Urinary bladder (tissue), 4 donors: Measurements from ENCODE around the gene IGLL1. TPM values are rescaled to one million over a fixed set of nuclear protein-coding genes. Genes with fewer than 3 reads are reported as not detected.
"Not testable (repeated sequence)": the region's sequence is repeated elsewhere in the genome, so short reads cannot be mapped to it uniquely, and the experiment has no call there.

ENCODE experiments used
- DNase-seq: peaks from one replicate; pipeline ENCODE4 v3.0.0-alpha.2; 2015; ENCODE audit errors: extremely low spot score
- H3K27ac ChIP-seq: one replicate; pipeline ENCODE4 v1.5.1; 2013; ENCODE audit warnings: low read depth, mild to moderate bottlenecking, moderate library complexity
- H3K36me3 ChIP-seq: one replicate; pipeline ENCODE4 v1.6.1; 2013; ENCODE audit warnings: mild to moderate bottlenecking, moderate library complexity; ENCODE audit not compliant: insufficient read depth
- H3K4me1 ChIP-seq: one replicate; pipeline ENCODE4 v1.6.1; 2013; ENCODE audit warnings: mild to moderate bottlenecking, moderate library complexity; ENCODE audit not compliant: insufficient read depth
- H3K4me3 ChIP-seq: one replicate; pipeline ENCODE4 v1.5.1; 2013; ENCODE audit warnings: low read depth, low read length
- WGBS: extraction: QIAGEN DNeasy Blood & Tissue Kit; methylation state at CpG from one replicate; pipeline ENCODE4 v1.1.7; 2013; 5-methylcytosine and 5-hydroxymethylcytosine counted together
- polyA plus RNA-seq: library from polyadenylated mRNA; stranded (reverse); fragments of 200-250 nt; gene quantifications from one replicate; pipeline ENCODE4 v1.2.3, GENCODE V29; 2013
- total RNA-seq: library from RNA; depleted of rRNA; stranded (reverse); fragments of >200 nt; gene quantifications from one replicate; pipeline ENCODE4 v1.2.3, GENCODE V29; 2014
- donor health status: healthy with polysubstance abuse.
- donor health status: healthy.

IGLL1 gene
- total and polyA plus RNA-seq, 2 donors = not detected

- 93% methylated on average over 9 of the region's 9 CpGs for WGBS
- Histone ChIP-seq H3K4me1 (no peaks in the 10 kb centered on the region), H3K4me3 (no peak overlapping the region), H3K36me3 (no peaks in the 10 kb centered on the region), H3K27ac (no peak overlapping the region)
- DNase-seq = no peak
Observed at GRCh38 chr22:23563111-23563510, 17.0 kb downstream of the IGLL1 start.

GRCh38 chr22:23562186-23562585 is 17.9 kb downstream of the IGLL1 start:
- no peaks in the 10 kb centered on the region for H3K4me1 ChIP-seq
- H3K4me3 ChIP-seq = no peak overlapping the region
- H3K27ac ChIP-seq = no peak overlapping the region
- no peaks in the 10 kb centered on the region for H3K36me3 ChIP-seq
- no peak for DNase-seq
- 88% methylated on average over 4 of the region's 4 CpGs for WGBS

DNA sequence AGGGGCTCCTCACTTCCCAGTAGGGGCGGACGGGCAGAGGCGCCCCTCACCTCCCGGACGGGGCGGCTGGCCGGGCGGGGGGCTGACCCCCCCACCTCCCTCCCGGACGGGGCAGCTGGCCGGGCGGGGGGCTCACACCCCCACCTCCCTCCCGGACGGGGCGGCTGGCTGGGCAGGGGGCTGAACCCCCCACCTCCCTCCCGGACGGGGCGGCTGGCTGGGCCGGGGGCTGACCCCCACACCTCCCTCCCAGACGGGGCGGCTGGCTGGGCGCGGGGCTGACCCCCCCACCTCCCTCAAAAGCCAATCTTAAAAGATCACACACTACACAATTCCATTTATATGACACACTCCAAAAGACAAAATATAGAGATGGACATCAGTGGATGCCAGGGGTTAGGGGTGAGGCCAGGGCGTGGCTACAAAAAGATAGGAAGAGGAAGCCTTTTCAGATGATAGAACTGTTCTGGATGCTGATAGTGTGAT is 19.0 kb downstream of the IGLL1 start:
- 77% methylated on average over 24 of the region's 24 CpGs for WGBS
- H3K27ac ChIP-seq = not testable (repeated sequence)

GRCh38 chr22:23560215-23560614 is 19.9 kb downstream of the IGLL1 start:
- H3K27ac ChIP-seq, H3K36me3 ChIP-seq, H3K4me3 ChIP-seq, H3K4me1 ChIP-seq, DNase-seq: not testable (repeated sequence)
- 22% methylated on average over 1 of the region's 1 CpG for WGBS

More for the DNA sequence above, 19.0 kb downstream of the IGLL1 start:
- H3K36me3 ChIP-seq, H3K4me3 ChIP-seq, H3K4me1 ChIP-seq, DNase-seq: not testable (repeated sequence)

GRCh38 chr22:23557467-23557866 is 22.6 kb downstream of the IGLL1 start:
- H3K4me3 ChIP-seq = no peak overlapping the region
- no peaks in the 10 kb centered on the region for H3K4me1 ChIP-seq
- H3K36me3 ChIP-seq = no peaks in the 10 kb centered on the region
- H3K27ac ChIP-seq = no peak overlapping the region
- DNase-seq = no peak
- 79% methylated on average over 4 of the region's 4 CpGs for WGBS

- Histone ChIP-seq H3K4me3 (no peak overlapping the region), H3K27ac (no peak overlapping the region), H3K4me1 (no peaks in the 10 kb centered on the region), H3K36me3 (no peaks in the 10 kb centered on the region)
- no peak for DNase-seq
- WGBS = 84% methylated on average over 7 of the region's 7 CpGs
Observed at GRCh38 chr22:23557036-23557435, 23.1 kb downstream of the IGLL1 start.

- H3K4me3 ChIP-seq = no peak overlapping the region
- H3K36me3 ChIP-seq = no peaks in the 10 kb centered on the region
- DNase-seq = no peak
- H3K27ac ChIP-seq = no peak overlapping the region
- 59% methylated on average over 7 of the region's 7 CpGs for WGBS
- H3K4me1 ChIP-seq = no peaks in the 10 kb centered on the region
Observed at GRCh38 chr22:23556026-23556620, 24.0 kb downstream of the IGLL1 start.

DNA sequence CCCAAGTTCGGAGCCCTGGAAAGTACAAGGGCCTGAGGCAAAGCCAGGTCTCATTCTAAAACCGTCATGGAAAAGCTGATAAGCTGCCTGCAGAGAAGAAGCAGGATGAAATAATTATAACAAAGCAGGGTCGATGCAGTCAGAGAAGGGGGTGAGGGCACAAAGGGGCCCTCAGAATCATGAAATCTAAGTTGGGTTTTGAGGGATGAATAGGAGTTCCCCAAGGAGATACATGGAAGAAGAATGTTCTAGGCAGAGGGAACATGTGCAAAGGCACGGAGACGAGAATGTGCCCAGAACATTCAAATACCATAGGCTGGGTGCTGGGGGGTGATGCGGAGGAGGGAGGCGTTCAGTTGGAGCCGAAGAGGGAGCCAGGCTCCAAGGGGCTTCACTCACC is 25.0 kb downstream of the IGLL1 start:
- no peaks in the 10 kb centered on the region for H3K4me1 ChIP-seq

DNA sequence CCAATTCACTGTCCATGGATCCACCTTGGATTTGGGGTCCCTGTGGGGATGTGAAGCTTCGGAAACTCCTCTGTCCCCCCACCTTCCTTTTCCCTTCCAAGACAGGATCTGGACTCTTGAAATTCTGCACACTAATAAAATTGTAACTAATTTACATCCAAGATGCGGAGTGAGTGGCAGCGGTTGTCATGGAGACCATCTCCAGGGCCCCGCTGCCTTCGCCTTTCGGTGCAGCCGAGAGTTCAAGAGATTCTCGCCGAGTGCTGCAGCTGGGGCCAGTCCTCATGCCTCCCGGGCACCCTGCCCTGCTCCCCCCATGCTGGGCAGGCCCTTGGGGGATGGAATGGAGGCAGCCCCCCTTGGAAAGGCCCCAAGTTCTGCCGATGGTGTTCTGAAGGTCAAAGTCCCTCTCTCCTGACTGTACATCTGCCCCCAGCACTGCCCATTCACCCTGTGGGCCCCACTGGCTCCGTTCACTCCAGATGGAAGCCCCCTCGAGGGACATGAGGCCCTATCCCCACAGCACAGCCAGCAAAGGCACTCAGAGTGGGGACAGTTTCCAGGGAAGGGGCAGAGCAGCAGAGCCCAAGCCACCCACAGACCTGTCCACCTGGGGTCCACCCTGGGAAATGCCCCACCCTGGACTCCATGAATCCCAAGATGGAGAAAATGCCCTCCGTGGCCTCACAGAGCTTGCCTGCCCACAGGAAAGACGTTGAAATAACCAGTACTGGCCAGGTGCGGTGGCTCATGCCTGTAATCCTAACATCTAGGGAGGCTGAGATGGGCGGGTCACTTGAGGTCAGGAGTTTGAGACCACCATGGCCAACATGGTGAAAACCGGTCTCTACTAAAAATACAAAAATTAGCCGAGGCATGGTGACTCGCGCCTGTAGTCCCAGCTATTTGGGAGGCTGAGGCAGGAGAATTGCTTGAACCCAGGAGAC is 25.9 kb downstream of the IGLL1 start:
- Histone ChIP-seq H3K4me1 (no peaks in the 10 kb centered on the region), H3K36me3 (no peaks in the 10 kb centered on the region), H3K4me3 (no peak overlapping the region), H3K27ac (no peak overlapping the region)
- 80% methylated on average over 21 of the region's 21 CpGs for WGBS
- no peak for DNase-seq

More for the DNA sequence above, 25.0 kb downstream of the IGLL1 start:
- DNase-seq = no peak
- WGBS = 78% methylated on average over 8 of the region's 8 CpGs
- Histone ChIP-seq H3K27ac (no peak overlapping the region), H3K36me3 (no peaks in the 10 kb centered on the region), H3K4me3 (no peak overlapping the region)

GRCh38 chr22:23553438-23553837 is 26.7 kb downstream of the IGLL1 start:
- no peak overlapping the region for H3K27ac ChIP-seq
- no peak for DNase-seq
- no peaks in the 10 kb centered on the region for H3K4me1 ChIP-seq
- 72% methylated on average over 5 of the region's 5 CpGs for WGBS
- H3K36me3 ChIP-seq = no peaks in the 10 kb centered on the region
- H3K4me3 ChIP-seq = no peak overlapping the region

- Histone ChIP-seq H3K4me1 (no peaks in the 10 kb centered on the region), H3K4me3 (no peak overlapping the region)
- DNase-seq = no peak
Observed at GRCh38 chr22:23552573-23552972, 27.5 kb downstream of the IGLL1 start.

DNA sequence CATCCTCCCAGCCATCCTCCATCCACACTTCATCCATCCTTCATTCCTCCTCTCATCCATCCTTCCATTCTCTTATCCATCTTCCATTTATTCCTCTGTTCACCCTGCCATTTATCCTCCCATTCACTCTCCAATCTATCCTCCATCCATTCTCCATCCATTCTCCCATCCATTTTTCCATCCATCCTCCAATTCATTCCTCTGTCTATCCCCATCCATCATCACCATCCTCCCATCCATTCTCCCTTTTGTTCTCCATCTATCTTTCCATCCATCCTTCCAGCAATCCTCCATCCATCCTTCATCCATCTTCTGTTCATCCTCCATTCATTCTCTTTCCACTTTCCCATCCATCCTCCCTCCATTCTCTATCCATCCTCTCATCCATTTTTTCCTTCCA is 28.7 kb downstream of the IGLL1 start:
- Histone ChIP-seq H3K36me3 (no peaks in the 10 kb centered on the region), H3K4me3 (no peak overlapping the region), H3K27ac (no peak overlapping the region), H3K4me1 (no peaks in the 10 kb centered on the region)
- DNase-seq = no peak

More at GRCh38 chr22:23552573-23552972, 27.5 kb downstream of the IGLL1 start:
- no peaks in the 10 kb centered on the region for H3K36me3 ChIP-seq
- H3K27ac ChIP-seq = no peak overlapping the region

DNA sequence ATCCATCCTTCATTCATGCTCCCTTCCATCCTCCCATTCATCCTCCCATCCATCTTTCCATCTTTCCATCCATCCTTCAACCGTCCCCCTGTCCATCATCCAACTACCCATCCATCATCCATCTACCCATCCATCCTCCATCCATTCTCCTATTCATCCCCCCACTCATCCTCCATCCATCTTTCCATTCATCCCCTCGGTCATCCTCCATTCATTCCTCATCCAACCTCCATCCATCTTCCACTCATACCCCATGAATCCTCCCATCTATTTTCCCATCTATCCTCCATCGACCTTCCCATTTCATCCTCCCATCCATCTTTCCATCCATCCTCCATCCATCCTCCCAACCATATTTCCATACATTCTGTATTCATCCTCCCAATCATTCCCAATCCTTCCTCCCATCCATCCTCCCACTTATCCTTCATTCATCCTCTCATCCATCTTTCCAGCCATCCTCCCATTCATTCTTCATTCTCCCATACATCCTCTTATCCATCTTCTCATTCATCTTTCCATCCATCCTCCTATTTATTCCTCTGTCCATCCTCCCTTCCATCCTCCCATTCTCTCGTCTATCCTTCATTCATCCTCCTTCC is 29.9 kb downstream of the IGLL1 start:
- no peak for DNase-seq
- Histone ChIP-seq H3K4me3 (no peak overlapping the region), H3K4me1 (no peaks in the 10 kb centered on the region), H3K27ac (no peak overlapping the region), H3K36me3 (no peaks in the 10 kb centered on the region)
- WGBS = 83% methylated on average over 4 of the region's 4 CpGs

GRCh38 chr22:23549198-23549595 is 30.9 kb downstream of the IGLL1 start:
- 58% methylated on average over 5 of the region's 5 CpGs for WGBS
- Histone ChIP-seq H3K4me3 (no peak overlapping the region), H3K36me3 (no peaks in the 10 kb centered on the region), H3K4me1 (no peaks in the 10 kb centered on the region), H3K27ac (no peak overlapping the region)
- no peak for DNase-seq
